SK-N-MC (cell line): ENCODE data around the gene AKT3.

Experiments
- EZH2 ChIP-seq: fragments of 200-600 bp; sonication (generic); IDR thresholded peaks from one replicate; pipeline ENCODE4 v1.6.1; 2017; ENCODE audit warnings: antibody characterized with exemption
- POLR2AphosphoS5 ChIP-seq: IDR thresholded peaks from 2 replicates; pipeline ENCODE4 v1.6.1; 2012; ENCODE audit warnings: mild to moderate bottlenecking, low read depth, low read length, borderline replicate concordance

DNA sequence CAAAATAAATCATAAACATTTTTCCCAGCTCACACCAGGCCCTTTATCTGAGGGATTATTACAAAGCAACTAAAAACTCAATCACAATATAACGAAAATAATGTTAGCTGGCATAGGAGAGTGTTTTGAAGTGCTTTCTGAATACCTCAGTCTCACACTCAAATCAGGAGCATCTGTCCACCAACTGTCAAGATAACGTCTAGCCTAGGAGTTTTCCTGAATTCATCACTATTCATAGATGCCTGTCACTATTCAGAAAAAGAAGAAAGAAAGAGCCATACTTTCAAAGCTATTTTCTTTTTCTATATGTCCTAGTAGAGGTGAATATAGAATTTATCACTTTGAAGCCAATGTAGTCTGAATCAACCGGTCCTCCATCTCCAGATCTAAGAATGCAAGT, 127.0 kb downstream of the AKT3 start:
- TF ChIP-seq POLR2AphosphoS5: no peak
- no peak for TF ChIP-seq EZH2
